SH-SY5Y (cell line): ENCODE results near the gene HMHB1.

Experiments used
- GATA2 ChIP-seq: IDR thresholded peaks from 2 replicates; pipeline ENCODE4 v1.6.1; 2011; ENCODE audit warnings: mild to moderate bottlenecking, low read depth, low read length
- GATA3 ChIP-seq: IDR thresholded peaks from 2 replicates; pipeline ENCODE4 v1.6.1; 2011; ENCODE audit warnings: low read depth, mild to moderate bottlenecking, low read length, moderate library complexity

- TF ChIP-seq GATA2 (no peak), GATA3 (no peak)
These were observed 42.8 kb upstream of the HMHB1 start for GRCh38 chr5:143769026-143769786.
